Adrenal gland (tissue), 12 donors: ENCODE data around the gene ORAI3. TPM values are rescaled to one million over a fixed set of nuclear protein-coding genes. Genes with fewer than 3 reads are reported as not detected.
"Not testable (repeated sequence)": the region's sequence is repeated elsewhere in the genome, so short reads cannot be mapped to it uniquely, and the experiment has no call there.

Experiments
- DNase-seq, 7 donors: peaks; one replicate each; pipeline ENCODE4 v3.0.0-alpha.2; 2019 to 2020
- H3K27ac ChIP-seq, 5 donors: fragments of 200-600 bp; sonication (generic) in 4 of 5; 1 replicate in 3 of 5; 2 replicates in 2 of 5; pipeline versions ENCODE4 v1.5.1 to v1.8.0; 2016 to 2020; ENCODE audit warnings: mild to moderate bottlenecking in 1 of 5
- H3K27me3 ChIP-seq: fragments of 200-600 bp; 2 replicates; pipeline ENCODE4 v1.8.0; 2021
- H3K36me3 ChIP-seq, 2 donors: fragments of 200-600 bp; replicated peaks in 1 of 2; 1 replicate in 1 of 2; 2 replicates in 1 of 2; pipeline versions ENCODE4 v1.5.1 to v1.8.0; 2018 to 2022
- H3K4me1 ChIP-seq, 2 donors: fragments of 200-600 bp; replicated peaks in 1 of 2; 1 replicate in 1 of 2; 2 replicates in 1 of 2; pipeline versions ENCODE4 v1.5.1 to v1.8.0; 2018 to 2021
- H3K4me3 ChIP-seq, 4 donors: fragments of 200-600 bp; sonication (generic) in 3 of 4; one replicate each; pipeline ENCODE4 v1.5.1; 2016 to 2018
- H3K9me3 ChIP-seq, 3 donors: fragments of 200-600 bp; sonication (generic) in 1 of 3; replicated peaks in 1 of 3; 1 replicate in 2 of 3; 2 replicates in 1 of 3; pipeline versions ENCODE4 v1.5.1 to v1.8.0; 2016 to 2021
- CTCF ChIP-seq, 6 experiments: fragments of 450-650 bp in 4 of 6; fragments of 200-600 bp in 2 of 6; sonication (generic) in 1 of 6; IDR thresholded peaks; 1 replicate in 5 of 6; 2 replicates in 1 of 6; pipeline versions ENCODE4 v1.5.1 to v1.8.0; 2016 to 2021; ENCODE audit warnings: antibody characterized with exemption in 6 of 6, mild to moderate bottlenecking in 2 of 6, moderate library complexity in 1 of 6
- POLR2A ChIP-seq, 2 donors: fragments of 450-650 bp; IDR thresholded peaks; one replicate each; pipeline ENCODE4 v1.6.1; 2017; ENCODE audit warnings: antibody characterized with exemption in 2 of 2, mild to moderate bottlenecking in 2 of 2, moderate library complexity in 1 of 2
- WGBS, 4 donors: extraction: QIAGEN DNeasy Blood & Tissue Kit in 2 of 4; methylation state at CpG; one replicate each; pipeline versions ENCODE4 v1.1.5 to v1.1.7; 2013 to 2017; 5-methylcytosine and 5-hydroxymethylcytosine counted together
- intact Hi-C, 2 donors: fragments of 100-400 bp; cut with DNase I; formaldehyde crosslinking; loops; one replicate each; pipeline versions ENCODE4 v1.14.1 to v1.15.0; 2022 to 2023
- polyA plus RNA-seq, 3 donors: library from polyadenylated mRNA; stranded (reverse); fragments of 200-250 nt in 2 of 3; fragments of 350-450 nt in 1 of 3; fragmentation: Illumina TruSeq in 1 of 3; extraction: RNeasy Lipid Tissue Mini Kit (QIAGEN cat#74804) in 1 of 3; gene quantifications; one replicate each; pipeline ENCODE4 v1.2.3, GENCODE V29; 2013 to 2014
- total RNA-seq, 9 donors: library from RNA; depleted of rRNA in 4 of 9; stranded (reverse); fragments of >200 nt in 4 of 9; fragments of 120-200 nt in 1 of 9; fragmentation: NEBNext Ultra II Directional in 1 of 9; extraction: Animal tissue kit (Norgen Biotek cat#: 25700) in 1 of 9; gene quantifications; one replicate each; pipeline versions ENCODE4 v1.1.0 to v1.2.4, GENCODE V29; 2013 to 2023
- donor health status: healthy with polysubstance abuse.
- donor health status: Bipolar disorder and iron deficiency.
- donor health status: DM: yes; HTN: yes; CAD: no.
- donor health status: DM: no; HTN: no; CAD: no.
- donor health status: DM: no; HTN: no; CAD: no.
- donor health status: DM: yes; HTN: yes; CAD: no.

ORAI3 gene
- total and polyA plus RNA-seq, 12 donors = 19.5 to 101 (median 57.0) TPM

DNA sequence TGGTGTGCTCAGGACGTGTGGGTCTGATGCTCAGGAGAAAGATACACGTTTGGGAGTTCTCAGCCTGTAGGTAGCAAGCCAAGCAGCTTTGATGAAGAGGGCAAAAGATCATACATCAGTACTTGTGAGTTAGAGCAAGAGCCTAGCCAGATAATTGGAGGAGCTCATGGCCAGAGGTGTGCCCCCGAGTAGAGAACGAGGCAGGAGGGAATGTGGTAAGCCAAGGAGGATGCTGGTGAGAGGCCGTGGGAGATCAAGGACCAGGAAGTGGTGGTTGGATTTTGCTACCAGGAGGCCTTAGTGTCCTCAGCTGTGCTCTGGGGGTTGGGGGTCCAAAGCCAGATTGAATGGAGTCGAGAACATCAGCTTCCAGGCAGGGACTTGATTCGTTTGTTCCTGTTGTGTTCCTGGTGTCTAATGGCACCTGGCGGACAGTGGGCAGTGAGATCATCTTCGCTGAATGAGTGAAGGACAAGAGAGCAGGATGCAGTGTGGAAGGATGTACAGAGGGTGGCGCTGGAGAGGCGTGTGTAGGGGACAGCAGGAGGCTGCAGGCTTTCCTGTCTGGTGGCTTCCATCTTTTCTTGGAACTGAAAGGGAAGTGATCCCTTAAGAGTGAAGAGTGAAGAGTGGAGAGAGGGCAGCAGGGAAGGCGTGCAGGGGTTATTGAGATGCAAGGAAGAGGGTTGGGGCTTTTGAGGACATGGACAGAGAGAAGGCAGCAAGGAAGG lies 13.9 kb upstream of the ORAI3 start:
- WGBS, 4 donors = 49 to 59% (median 50%) methylated on average over 12 of the region's 12 CpGs
- Histone ChIP-seq H3K36me3 (peaks cover 0 to 33% of the 10 kb centered on the region in 2 donors), H3K9me3 (no peaks in the 10 kb centered on the region), H3K27me3 (no peaks in the 10 kb centered on the region), H3K4me3 (no peak overlapping the region), H3K27ac (peak overlapping the region in 1 of 5 donors; percentile 29), H3K4me1 (no peaks in the 10 kb centered on the region)
- no peak for TF ChIP-seq POLR2A (IDR thresholded peaks at IDR 0.05)
- peak; percentile 29 to 74 (median 60) for TF ChIP-seq CTCF (IDR thresholded peaks at IDR 0.05)
- intact Hi-C loops = no loop called here
- peak in 6 of 7 donors; percentile 72 to 89 (median 80) for DNase-seq

GRCh38 chr16:30937692-30938091 lies 11.2 kb upstream of the ORAI3 start:
- Histone ChIP-seq H3K27ac (peak overlapping the region in 2 of 5 donors; percentile 13 to 52), H3K4me3 (no peak overlapping the region), H3K4me1 (no peaks in the 10 kb centered on the region), H3K27me3 (no peaks in the 10 kb centered on the region), H3K9me3 (no peaks in the 10 kb centered on the region), H3K36me3 (peaks cover 0 to 17% of the 10 kb centered on the region in 2 donors)
- DNase-seq = no peak
- intact Hi-C loops = no loop called here
- TF ChIP-seq POLR2A (IDR thresholded peaks at IDR 0.05) (no peak), CTCF (IDR thresholded peaks at IDR 0.05) (no peak)
- WGBS, 4 donors = 45 to 59% (median 54%) methylated on average over 4 to 5 of the region's 5 CpGs

GRCh38 chr16:30939571-30939970 lies 9.3 kb upstream of the ORAI3 start:
- H3K27me3 ChIP-seq, H3K4me1 ChIP-seq, H3K9me3 ChIP-seq, H3K27ac ChIP-seq, intact Hi-C loops, H3K4me3 ChIP-seq, DNase-seq: not testable (repeated sequence)
- 86 to 92% (median 92%) methylated on average over 8 of the region's 8 CpGs for WGBS, 4 donors
- H3K36me3 ChIP-seq = peaks cover 0 to 17% of the 10 kb centered on the region in 2 donors

- TF ChIP-seq CTCF (IDR thresholded peaks at IDR 0.05) = peak; percentile 66 to 88 (median 80)
- no peak for TF ChIP-seq POLR2A (IDR thresholded peaks at IDR 0.05)
- Histone ChIP-seq H3K4me1 (no peaks in the 10 kb centered on the region), H3K27me3 (no peaks in the 10 kb centered on the region), H3K4me3 (no peak overlapping the region), H3K27ac (peak overlapping the region in 3 of 5 donors; percentile 13 to 69 (median 24)), H3K36me3 (peaks cover 0 to 20% of the 10 kb centered on the region in 2 donors), H3K9me3 (no peaks in the 10 kb centered on the region)
- intact Hi-C loops = no loop called here
- 22 to 75% (median 48%) methylated on average over 4 to 15 of the region's 15 CpGs for WGBS, 4 donors
- DNase-seq = peak; percentile 76 to 93 (median 85)
Measured at GRCh38 chr16:30941600-30942425, 7.1 kb upstream of the ORAI3 start.
